ENCODE results near the gene EFS.

- TF ChIP-seq, protein P1, sequence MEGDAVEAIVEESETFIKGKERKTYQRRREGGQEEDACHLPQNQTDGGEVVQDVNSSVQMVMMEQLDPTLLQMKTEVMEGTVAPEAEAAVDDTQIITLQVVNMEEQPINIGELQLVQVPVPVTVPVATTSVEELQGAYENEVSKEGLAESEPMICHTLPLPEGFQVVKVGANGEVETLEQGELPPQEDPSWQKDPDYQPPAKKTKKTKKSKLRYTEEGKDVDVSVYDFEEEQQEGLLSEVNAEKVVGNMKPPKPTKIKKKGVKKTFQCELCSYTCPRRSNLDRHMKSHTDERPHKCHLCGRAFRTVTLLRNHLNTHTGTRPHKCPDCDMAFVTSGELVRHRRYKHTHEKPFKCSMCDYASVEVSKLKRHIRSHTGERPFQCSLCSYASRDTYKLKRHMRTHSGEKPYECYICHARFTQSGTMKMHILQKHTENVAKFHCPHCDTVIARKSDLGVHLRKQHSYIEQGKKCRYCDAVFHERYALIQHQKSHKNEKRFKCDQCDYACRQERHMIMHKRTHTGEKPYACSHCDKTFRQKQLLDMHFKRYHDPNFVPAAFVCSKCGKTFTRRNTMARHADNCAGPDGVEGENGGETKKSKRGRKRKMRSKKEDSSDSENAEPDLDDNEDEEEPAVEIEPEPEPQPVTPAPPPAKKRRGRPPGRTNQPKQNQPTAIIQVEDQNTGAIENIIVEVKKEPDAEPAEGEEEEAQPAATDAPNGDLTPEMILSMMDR (conservative IDR thresholded peaks at IDR 0.05; ENCODE audit: low read depth, low read length): no peak
- TF ChIP-seq EZH2 (IDR thresholded peaks at IDR 0.05; ENCODE audit: low read length, unreplicated experiment) (no peak), EZH2phosphoT487 (IDR thresholded peaks at IDR 0.05; ENCODE audit: borderline replicate concordance, low read length) (no peak)
These were observed 23.2 kb upstream of the EFS start for GRCh38 chr14:23387916-23388882.
